GM18498 (cell line): ENCODE results near the gene SSMEM1.
"Not testable (repeated sequence)": the region's sequence is repeated elsewhere in the genome, so short reads cannot be mapped to it uniquely, and the experiment has no call there.

Experiments used
- ATAC-seq: cut with Tn5 transposase; IDR thresholded peaks from one replicate; pipeline ENCODE4 v1.9.1; 2021; ENCODE audit warnings: mild to moderate bottlenecking, moderate library complexity; ENCODE audit not compliant: unreplicated experiment

The SSMEM1 gene

GRCh38 chr7:130243486-130243885 is 35.8 kb downstream of the SSMEM1 start:
- not testable (repeated sequence) for ATAC-seq

DNA sequence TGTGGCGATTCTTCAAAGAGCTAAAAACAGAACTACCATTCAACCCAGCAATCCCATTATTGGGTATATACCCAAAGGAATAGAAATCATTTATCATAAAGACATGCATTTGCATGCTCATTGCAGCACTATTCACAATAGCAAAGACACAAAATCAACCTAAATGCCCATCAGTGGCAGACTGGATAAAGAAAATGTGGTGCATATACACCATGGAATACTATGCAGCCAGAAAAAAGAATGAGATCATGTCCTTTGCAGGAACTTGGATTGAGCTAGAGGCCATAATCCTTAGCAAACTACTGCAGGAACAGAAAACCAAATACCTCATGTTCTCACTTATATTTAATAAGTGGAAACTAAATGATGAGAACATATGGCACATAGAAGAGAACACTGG is 38.8 kb downstream of the SSMEM1 start:
- ATAC-seq, result not testable (repeated sequence)

- not testable (repeated sequence) for ATAC-seq
These were observed 41.2 kb downstream of the SSMEM1 start for GRCh38 chr7:130248842-130249241.

DNA sequence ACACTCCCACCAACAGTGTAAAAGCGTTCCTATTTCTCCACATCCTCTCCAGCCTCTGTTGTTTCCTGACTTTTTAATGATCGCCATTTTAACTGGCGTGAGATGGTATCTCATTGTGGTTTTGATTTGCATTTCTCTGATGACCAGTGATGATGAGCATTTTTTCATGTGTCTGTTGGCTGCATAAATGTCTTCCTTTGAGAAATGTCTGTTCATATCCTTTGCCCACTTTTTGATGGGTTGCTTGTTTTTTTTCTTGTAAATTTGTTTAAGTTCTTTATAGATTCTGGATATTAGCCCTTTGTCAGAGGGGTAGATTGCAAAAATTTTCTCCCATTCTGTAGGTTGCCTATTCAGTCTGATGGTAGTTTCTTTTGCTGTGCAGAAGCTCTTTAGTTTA is 42.0 kb downstream of the SSMEM1 start:
- ATAC-seq, result not testable (repeated sequence)

GRCh38 chr7:130254555-130254954 is 46.9 kb downstream of the SSMEM1 start:
- no peak for ATAC-seq

GRCh38 chr7:130256704-130257103 is 49.0 kb downstream of the SSMEM1 start:
- no peak for ATAC-seq

DNA sequence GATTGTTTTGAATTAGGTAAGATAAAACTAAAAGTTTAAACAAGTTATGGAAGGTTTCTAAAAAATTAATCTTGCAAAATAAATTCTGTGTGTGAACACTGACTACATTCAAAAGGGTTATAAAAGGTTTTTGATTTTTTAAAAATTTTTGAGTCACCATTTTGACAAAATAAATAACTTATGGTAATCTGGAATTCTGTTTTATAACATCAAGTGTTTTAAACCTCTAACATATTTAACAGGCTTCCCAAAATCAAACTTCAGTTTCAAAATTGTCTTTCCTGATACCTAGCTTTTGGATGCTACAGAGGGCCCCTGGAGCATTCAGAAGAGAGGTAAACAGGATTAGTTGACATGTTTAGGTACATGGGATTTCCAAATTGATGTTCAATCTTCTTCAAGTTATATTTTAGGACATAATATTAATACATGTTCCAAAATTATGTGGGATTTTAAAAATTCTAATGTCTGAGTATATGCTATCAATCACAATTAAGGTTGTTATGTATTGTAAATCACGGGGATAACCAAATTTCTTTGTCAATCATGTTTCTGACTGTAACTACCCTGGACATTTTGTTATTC is 50.9 kb downstream of the SSMEM1 start:
- no peak for ATAC-seq

DNA sequence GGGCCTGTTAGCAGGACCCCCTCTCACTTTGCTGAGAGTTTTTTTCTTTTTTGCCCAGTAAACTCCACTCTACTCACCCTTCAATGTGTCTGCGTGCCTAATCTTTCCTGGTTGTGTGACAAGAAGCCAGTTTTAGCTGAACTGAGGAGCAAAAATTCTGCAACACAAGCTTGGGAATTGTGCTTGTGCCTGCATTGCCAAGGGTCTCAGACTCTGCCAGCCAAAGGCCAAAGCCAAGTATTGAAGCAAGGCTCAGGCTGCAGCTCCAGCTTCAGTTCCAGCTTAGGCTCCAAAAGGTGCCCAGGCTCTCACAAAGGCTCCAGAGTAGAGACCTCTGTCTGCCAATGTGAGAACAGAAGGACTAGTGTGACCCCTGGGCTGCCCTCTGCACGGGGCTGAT is 54.8 kb downstream of the SSMEM1 start:
- ATAC-seq, result no peak

- ATAC-seq, result no peak
These were observed 55.5 kb downstream of the SSMEM1 start for GRCh38 chr7:130263130-130263529.
